HEK293 (cell line): ENCODE data around the gene PTPN6.

ENCODE experiments used
- CTCF ChIA-PET: fragments of 350-600 bp; formaldehyde crosslinking; extraction: SDS; loops from one replicate; lab custom pipeline; 2021; ENCODE audit warnings: antibody characterized with exemption; lab: Yijun Ruan, JAX
- POLR2A ChIA-PET: fragments of 300-600 bp; formaldehyde crosslinking; extraction: SDS; loops from one replicate; lab custom pipeline; 2020; ENCODE audit warnings: antibody characterized with exemption, inconsistent platforms; lab: Yijun Ruan, JAX
- H3K27ac ChIP-seq: fragments of 200-500 bp; sonication (Bioruptor generic); 2 replicates; pipeline ENCODE4 v1.5.1; 2014; ENCODE audit warnings: low read depth, low read length, control low read depth, inconsistent platforms; ENCODE audit errors: extremely low read depth
- H3K36me3 ChIP-seq, 2 experiments: fragments of 200-500 bp in 1 of 2; sonication (Bioruptor generic) in 1 of 2; 1 replicate in 1 of 2; 2 replicates in 1 of 2; pipeline ENCODE4 v1.5.1; 2014 to 2017; ENCODE audit warnings: inconsistent platforms in 2 of 2, low read length in 2 of 2; ENCODE audit not compliant: control insufficient read depth in 2 of 2, insufficient read depth in 1 of 2
- H3K4me1 ChIP-seq: fragments of 200-500 bp; sonication (Bioruptor generic); 2 replicates; pipeline ENCODE4 v1.5.1; 2014; ENCODE audit warnings: mild to moderate bottlenecking, low read length, inconsistent platforms; ENCODE audit not compliant: control insufficient read depth, insufficient read depth
- H3K4me3 ChIP-seq: 2 replicates; pipeline ENCODE4 v1.5.1; 2011; ENCODE audit warnings: low read depth, mild to moderate bottlenecking, control low read depth, low read length, moderate library complexity
- H3K9me3 ChIP-seq: fragments of 200-500 bp; sonication (Bioruptor generic); 2 replicates; pipeline ENCODE4 v1.5.1; 2014; ENCODE audit warnings: low read depth, low read length, inconsistent platforms; ENCODE audit not compliant: control insufficient read depth, insufficient read depth
- BCL6B ChIP-seq: fragments of 450-650 bp; formaldehyde crosslinking; IDR thresholded peaks from 2 replicates; pipeline ENCODE4 v1.5.1; 2017; ENCODE audit warnings: missing biosample characterization, missing genetic modification characterization
- MEIS1 ChIP-seq: sonication (generic); formaldehyde crosslinking; IDR thresholded peaks from 2 replicates; pipeline ENCODE4 v1.8.1; 2022; ENCODE audit warnings: missing genetic modification reagents, mild to moderate bottlenecking, borderline replicate concordance
- MYNN ChIP-seq: fragments of 450-650 bp; formaldehyde crosslinking; IDR thresholded peaks from 2 replicates; pipeline ENCODE4 v1.5.1; 2016; ENCODE audit warnings: missing biosample characterization, missing genetic modification characterization, borderline replicate concordance
- SCRT2 ChIP-seq: fragments of 450-650 bp; formaldehyde crosslinking; IDR thresholded peaks from 2 replicates; pipeline ENCODE4 v1.5.1; 2016; ENCODE audit warnings: missing biosample characterization, missing genetic modification characterization
- SP2 ChIP-seq: fragments of 450-650 bp; formaldehyde crosslinking; IDR thresholded peaks from 2 replicates; pipeline ENCODE4 v1.5.1; 2016; ENCODE audit warnings: missing biosample characterization, missing genetic modification characterization
- YY1 ChIP-seq: fragments of 450-650 bp; formaldehyde crosslinking; IDR thresholded peaks from 2 replicates; pipeline ENCODE4 v1.5.1; 2018; ENCODE audit warnings: missing biosample characterization, missing genetic modification characterization
- ZNF121 ChIP-seq: fragments of 450-650 bp; formaldehyde crosslinking; IDR thresholded peaks from 2 replicates; pipeline ENCODE4 v1.5.1; 2016; ENCODE audit warnings: missing biosample characterization, missing genetic modification characterization
- ZNF138 ChIP-seq: fragments of 450-650 bp; formaldehyde crosslinking; IDR thresholded peaks from 2 replicates; pipeline ENCODE4 v1.5.1; 2016; ENCODE audit warnings: missing biosample characterization, missing genetic modification characterization, borderline replicate concordance
- ZNF146 ChIP-seq: fragments of 450-650 bp; formaldehyde crosslinking; IDR thresholded peaks from 2 replicates; pipeline ENCODE4 v1.5.1; 2016; ENCODE audit warnings: missing biosample characterization, missing genetic modification characterization
- ZNF2 ChIP-seq: fragments of 450-650 bp; formaldehyde crosslinking; IDR thresholded peaks from 2 replicates; pipeline ENCODE4 v1.5.1; 2016; ENCODE audit warnings: missing biosample characterization, missing genetic modification characterization
- ZNF223 ChIP-seq: fragments of 450-650 bp; formaldehyde crosslinking; IDR thresholded peaks from 2 replicates; pipeline ENCODE4 v1.5.1; 2016; ENCODE audit warnings: missing biosample characterization, missing genetic modification characterization
- ZNF274 ChIP-seq, 2 experiments: fragments of 200-500 bp in 1 of 2; fragments of 450-650 bp in 1 of 2; sonication (Bioruptor generic) in 1 of 2; formaldehyde crosslinking in 1 of 2; IDR thresholded peaks; 2 replicates each; pipeline versions ENCODE4 v1.5.1 to v1.6.1; 2014 to 2016; ENCODE audit warnings: borderline replicate concordance in 1 of 2, inconsistent platforms in 1 of 2, low read length in 1 of 2, missing biosample characterization in 1 of 2, missing genetic modification characterization in 1 of 2
- ZNF416 ChIP-seq: fragments of 450-650 bp; formaldehyde crosslinking; IDR thresholded peaks from 2 replicates; pipeline ENCODE4 v1.5.1; 2016; ENCODE audit warnings: missing biosample characterization, missing genetic modification characterization
- ZNF433 ChIP-seq: fragments of 450-650 bp; formaldehyde crosslinking; IDR thresholded peaks from 2 replicates; pipeline ENCODE4 v1.5.1; 2016; ENCODE audit warnings: missing biosample characterization, missing genetic modification characterization, low read depth
- ZNF544 ChIP-seq: fragments of 450-650 bp; formaldehyde crosslinking; IDR thresholded peaks from 2 replicates; pipeline ENCODE4 v1.5.0; 2017; ENCODE audit warnings: missing biosample characterization, missing genetic modification characterization
- ZNF621 ChIP-seq: fragments of 450-650 bp; formaldehyde crosslinking; IDR thresholded peaks from 2 replicates; pipeline ENCODE4 v1.5.1; 2017; ENCODE audit warnings: missing biosample characterization, missing genetic modification characterization
- ZNF624 ChIP-seq: fragments of 450-650 bp; formaldehyde crosslinking; IDR thresholded peaks from 2 replicates; pipeline ENCODE4 v1.5.1; 2017; ENCODE audit warnings: missing biosample characterization, missing genetic modification characterization
- ZNF76 ChIP-seq: fragments of 450-650 bp; formaldehyde crosslinking; IDR thresholded peaks from 2 replicates; pipeline ENCODE4; 2016; ENCODE audit warnings: low read depth, missing biosample characterization, missing genetic modification characterization, borderline replicate concordance
- ZNF792 ChIP-seq: fragments of 450-650 bp; formaldehyde crosslinking; IDR thresholded peaks from 2 replicates; pipeline ENCODE4 v1.5.1; 2016; ENCODE audit warnings: missing biosample characterization, missing genetic modification characterization
- ZNF843 ChIP-seq: fragments of 450-650 bp; formaldehyde crosslinking; IDR thresholded peaks from 2 replicates; pipeline ENCODE4 v1.5.1; 2016; ENCODE audit warnings: missing biosample characterization, missing genetic modification characterization
- ZSCAN23 ChIP-seq: fragments of 450-650 bp; formaldehyde crosslinking; IDR thresholded peaks from 2 replicates; pipeline ENCODE4 v1.5.1; 2016; ENCODE audit warnings: missing biosample characterization, missing genetic modification characterization
- TF ChIP-seq, protein P1 (sequence below): fragments of 450-650 bp; formaldehyde crosslinking; conservative IDR thresholded peaks from 2 replicates; pipeline ENCODE4 v1.5.1; 2016; ENCODE audit warnings: low read depth, missing biosample characterization, missing genetic modification characterization

PTPN6 gene

DNA sequence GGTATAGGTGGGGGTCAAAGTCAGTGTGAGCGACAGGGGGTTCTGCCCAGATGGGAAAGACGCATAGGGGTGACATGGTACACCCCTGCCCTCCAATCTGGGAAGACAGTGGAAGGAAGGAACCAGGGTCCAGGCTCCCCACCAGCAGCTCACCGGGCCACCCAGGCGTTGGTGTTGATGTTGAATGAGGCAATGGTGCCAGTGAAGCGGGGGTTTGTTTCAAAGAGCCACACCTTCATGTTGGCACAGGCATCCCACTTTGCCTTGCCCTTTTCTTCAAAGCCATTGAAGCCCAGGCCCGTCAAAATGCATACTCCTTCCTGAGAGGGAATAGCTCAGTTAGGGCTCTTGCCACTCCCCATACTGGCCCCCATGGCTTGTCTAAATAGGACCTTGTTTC is 27.0 kb downstream of the PTPN6 start (continued):
- TF ChIP-seq, protein P1, sequence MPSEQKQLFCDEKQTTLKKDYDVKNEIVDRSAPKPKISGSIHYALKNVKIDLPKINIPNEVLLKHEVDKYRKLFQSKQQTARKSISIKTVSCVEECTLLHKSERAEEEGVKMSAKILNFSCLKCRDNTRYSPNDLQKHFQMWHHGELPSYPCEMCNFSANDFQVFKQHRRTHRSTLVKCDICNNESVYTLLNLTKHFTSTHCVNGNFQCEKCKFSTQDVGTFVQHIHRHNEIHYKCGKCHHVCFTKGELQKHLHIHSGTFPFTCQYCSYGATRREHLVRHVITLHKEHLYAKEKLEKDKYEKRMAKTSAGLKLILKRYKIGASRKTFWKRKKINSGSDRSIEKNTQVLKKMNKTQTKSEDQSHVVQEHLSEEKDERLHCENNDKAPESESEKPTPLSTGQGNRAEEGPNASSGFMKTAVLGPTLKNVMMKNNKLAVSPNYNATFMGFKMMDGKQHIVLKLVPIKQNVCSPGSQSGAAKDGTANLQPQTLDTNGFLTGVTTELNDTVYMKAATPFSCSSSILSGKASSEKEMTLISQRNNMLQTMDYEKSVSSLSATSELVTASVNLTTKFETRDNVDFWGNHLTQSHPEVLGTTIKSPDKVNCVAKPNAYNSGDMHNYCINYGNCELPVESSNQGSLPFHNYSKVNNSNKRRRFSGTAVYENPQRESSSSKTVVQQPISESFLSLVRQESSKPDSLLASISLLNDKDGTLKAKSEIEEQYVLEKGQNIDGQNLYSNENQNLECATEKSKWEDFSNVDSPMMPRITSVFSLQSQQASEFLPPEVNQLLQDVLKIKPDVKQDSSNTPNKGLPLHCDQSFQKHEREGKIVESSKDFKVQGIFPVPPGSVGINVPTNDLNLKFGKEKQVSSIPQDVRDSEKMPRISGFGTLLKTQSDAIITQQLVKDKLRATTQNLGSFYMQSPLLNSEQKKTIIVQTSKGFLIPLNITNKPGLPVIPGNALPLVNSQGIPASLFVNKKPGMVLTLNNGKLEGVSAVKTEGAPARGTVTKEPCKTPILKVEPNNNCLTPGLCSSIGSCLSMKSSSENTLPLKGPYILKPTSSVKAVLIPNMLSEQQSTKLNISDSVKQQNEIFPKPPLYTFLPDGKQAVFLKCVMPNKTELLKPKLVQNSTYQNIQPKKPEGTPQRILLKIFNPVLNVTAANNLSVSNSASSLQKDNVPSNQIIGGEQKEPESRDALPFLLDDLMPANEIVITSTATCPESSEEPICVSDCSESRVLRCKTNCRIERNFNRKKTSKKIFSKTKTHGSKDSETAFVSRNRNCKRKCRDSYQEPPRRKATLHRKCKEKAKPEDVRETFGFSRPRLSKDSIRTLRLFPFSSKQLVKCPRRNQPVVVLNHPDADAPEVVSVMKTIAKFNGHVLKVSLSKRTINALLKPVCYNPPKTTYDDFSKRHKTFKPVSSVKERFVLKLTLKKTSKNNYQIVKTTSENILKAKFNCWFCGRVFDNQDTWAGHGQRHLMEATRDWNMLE (tag by site-specific recombination): no peak

- POLR2A ChIA-PET: interaction anchor here (1.1 to 1.3 kb wide), 2 partner anchors 27 to 39 kb away, joined by 3 to 6 read pairs; partner anchors contain the start of gene LPCAT3
- CTCF ChIA-PET: interaction anchor here (0.6 kb wide), 1 partner anchor 108 kb away, joined by 3 read pairs; no protein-coding TSS in a partner anchor
- Histone ChIP-seq H3K9me3 (no peaks in the 10 kb centered on the region), H3K27ac (no peak overlapping the region), H3K36me3 (peaks cover 24 to 97% of the 10 kb centered on the region in 2 experiments), H3K4me1 (no peaks in the 10 kb centered on the region), H3K4me3 (no peak overlapping the region)
- no peak for TF ChIP-seq ZNF433 (tag by site-specific recombination)
- TF ChIP-seq SCRT2 (tag by site-specific recombination): peak; percentile 50; the same call in 1 of the 2 replicates
Observed at GRCh38 chr12:6978611-6979011, 27.5 kb downstream of the PTPN6 start.

DNA sequence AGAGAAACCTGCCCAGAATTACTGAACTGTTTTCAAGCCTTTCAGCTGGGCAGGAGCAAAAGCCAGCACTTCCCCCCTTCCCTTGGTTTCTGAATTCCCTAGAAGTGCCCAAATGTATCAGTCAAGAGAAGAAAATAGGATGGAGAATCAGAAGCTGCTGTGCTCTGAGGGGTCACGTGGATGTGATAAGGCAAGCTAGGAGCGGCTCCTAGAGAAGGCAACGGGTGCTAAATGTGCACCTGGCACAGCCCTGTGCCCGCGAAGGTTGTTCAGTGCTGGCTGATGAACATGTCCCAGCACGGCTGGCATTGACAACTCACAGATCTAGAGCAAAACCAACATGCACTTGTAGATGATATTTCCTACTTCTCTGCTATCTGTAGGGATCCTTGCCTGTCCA is 27.9 kb downstream of the PTPN6 start:
- ChIA-PET POLR2A (interaction anchor here (1.1 kb wide), 1 partner anchor 39 kb away, joined by 3 read pairs; the partner anchor contains the start of gene LPCAT3), CTCF (interaction anchor here (0.6 kb wide), 1 partner anchor 109 kb away, joined by 3 read pairs; no protein-coding TSS in a partner anchor)
- Histone ChIP-seq H3K4me3 (no peak overlapping the region), H3K9me3 (no peaks in the 10 kb centered on the region), H3K4me1 (no peaks in the 10 kb centered on the region), H3K27ac (no peak overlapping the region), H3K36me3 (peaks cover 27 to 97% of the 10 kb centered on the region in 2 experiments)
- TF ChIP-seq ZNF843 (tag by site-specific recombination) (no peak), ZNF138 (tag by site-specific recombination) (no peak), SP2 (tag by site-specific recombination) (no peak), ZNF2 (no peak), ZNF416 (tag by site-specific recombination) (no peak), ZNF76 (tag by site-specific recombination) (no peak), ZNF146 (tag by site-specific recombination) (no peak), ZSCAN23 (no peak), ZNF121 (tag by site-specific recombination) (no peak), BCL6B (tag by site-specific recombination) (no peak), MEIS1 (CRISPR knock-in tag) (no peak), MYNN (tag by site-specific recombination) (no peak), ZNF621 (tag by site-specific recombination) (no peak), YY1 (tag by site-specific recombination) (no peak), ZNF624 (tag by site-specific recombination) (no peak), ZNF792 (tag by site-specific recombination) (no peak), ZNF544 (no peak), ZNF274 (IDR thresholded peaks at IDR 0.05; ENCODE audit: low read length) (no peak), ZNF274 (tag by site-specific recombination; IDR thresholded peaks at IDR 0.05; ENCODE audit: borderline replicate concordance) (no peak), ZNF223 (tag by site-specific recombination) (no peak)
